HepG2 (cell line): ENCODE results near the gene USP11. TPM values are rescaled to one million over a fixed set of nuclear protein-coding genes. Genes with fewer than 3 reads are reported as not detected.
A peak's percentile ranks its signal among the peaks of the same experiment; 100 is the strongest.

ENCODE experiments used
- ATAC-seq: fragments of 200-7000 bp; cut with Tn5 transposase; 3 replicates; pipeline ENCODE4 v1.9.1; 2020; ENCODE audit warnings: mild to moderate bottlenecking, moderate library complexity
- BruUV-seq: library from RNA; stranded (reverse); fragments of 400-500 nt; replicated peaks from 2 replicates; lab custom pipeline; 2021; lab: Mats Ljungman, UMichigan
- CTCF ChIA-PET: fragments of 300-600 bp; formaldehyde crosslinking; extraction: SDS; loops from one replicate; lab custom pipeline; 2021; ENCODE audit warnings: low total read pairs, inconsistent platforms, low intra/inter-chr PET ratio; lab: Yijun Ruan, JAX
- POLR2A ChIA-PET: fragments of 350-600 bp; sonication (Branson Sonifier 250); formaldehyde crosslinking; loops from one replicate; lab custom pipeline; 2020; ENCODE audit warnings: antibody characterized with exemption, inconsistent platforms; lab: Yijun Ruan, JAX
- DNase-seq: peaks from one replicate; pipeline ENCODE4 v3.0.0-alpha.2; 2015; ENCODE audit warnings: low spot score
- FAIRE-seq: peaks from 3 replicates; lab custom pipeline; 2011; peaks lifted over from hg19 to GRCh38; lab: Jason Lieb, UNC
- H2AFZ ChIP-seq: one replicate; pipeline ENCODE4 v1.6.1; 2011; ENCODE audit warnings: low read length, inconsistent platforms
- H3K27ac ChIP-seq: fragments of 300-600 bp; 3 replicates; pipeline ENCODE4 v1.8.0; 2011; ENCODE audit warnings: mixed run types, mild to moderate bottlenecking, mixed read lengths, low read length, inconsistent platforms; ENCODE audit not compliant: insufficient read depth; ENCODE audit errors: extremely low read length
- H3K27me3 ChIP-seq, 2 experiments: fragments of 200-600 bp in 1 of 2; 2 replicates in 1 of 2; 3 replicates in 1 of 2; pipeline versions ENCODE4 v1.6.0 to v1.8.0; 2011; ENCODE audit warnings: low read length in 2 of 2, mild to moderate bottlenecking in 2 of 2, moderate library complexity in 2 of 2, inconsistent platforms in 1 of 2; ENCODE audit not compliant: insufficient read depth in 2 of 2, control insufficient read depth in 1 of 2
- H3K36me3 ChIP-seq, 2 experiments: fragments of 200-600 bp in 1 of 2; replicated peaks in 1 of 2; 2 replicates in 1 of 2; 3 replicates in 1 of 2; pipeline versions ENCODE4 v1.5.1 to v1.8.0; 2011; ENCODE audit warnings: low read length in 2 of 2, inconsistent platforms in 1 of 2; ENCODE audit not compliant: insufficient read depth in 2 of 2, control insufficient read depth in 1 of 2
- H3K4me1 ChIP-seq: 2 replicates; pipeline ENCODE4 v1.5.1; 2012; ENCODE audit warnings: low read length, inconsistent platforms; ENCODE audit not compliant: insufficient read depth
- H3K4me2 ChIP-seq: 2 replicates; pipeline ENCODE4 v1.6.0; 2011; ENCODE audit warnings: low read depth, low read length, inconsistent platforms
- H3K4me3 ChIP-seq, 3 experiments: fragments of 200-600 bp in 1 of 3; sonication (generic), shearing (Covaris generic) in 1 of 3; replicated peaks in 1 of 3; 2 replicates each; pipeline ENCODE4 v1.5.1; 2011 to 2016; ENCODE audit warnings: low read length in 3 of 3, inconsistent platforms in 2 of 3, low read depth in 2 of 3, mild to moderate bottlenecking in 2 of 3, control low read depth in 1 of 3, mixed read lengths in 1 of 3; ENCODE audit not compliant: insufficient read depth in 1 of 3
- H3K79me2 ChIP-seq: one replicate; pipeline ENCODE4 v1.6.1; 2011; ENCODE audit warnings: low read length, inconsistent platforms; ENCODE audit not compliant: insufficient read depth
- H3K9ac ChIP-seq: 2 replicates; pipeline ENCODE4 v1.6.0; 2011; ENCODE audit warnings: mild to moderate bottlenecking, low read depth, low read length, inconsistent platforms; ENCODE audit not compliant: insufficient read depth
- H3K9me3 ChIP-seq: 2 replicates; pipeline ENCODE4 v1.5.1; 2012; ENCODE audit warnings: mild to moderate bottlenecking, low read length
- H4K20me1 ChIP-seq: 2 replicates; pipeline ENCODE4 v1.6.0; 2011; ENCODE audit warnings: inconsistent platforms, mild to moderate bottlenecking, low read length, moderate library complexity; ENCODE audit not compliant: insufficient read depth
- ATF1 ChIP-seq: IDR thresholded peaks from 2 replicates; pipeline ENCODE4 v1.6.1; 2016; ENCODE audit warnings: mild to moderate bottlenecking, control low read depth
- BORCS8-MEF2B ChIP-seq: sonication (generic); formaldehyde crosslinking; IDR thresholded peaks from 2 replicates; pipeline ENCODE4 v1.8.0; 2022; ENCODE audit warnings: mild to moderate bottlenecking, missing genetic modification reagents
- DRAP1 ChIP-seq: IDR thresholded peaks from 2 replicates; pipeline ENCODE4 v1.6.1; 2016; ENCODE audit warnings: missing genetic modification reagents, missing compliant biosample characterization
- EP300 ChIP-seq, 3 experiments: sonication (generic) in 1 of 3; formaldehyde crosslinking in 1 of 3; IDR thresholded peaks; 2 replicates each; pipeline versions ENCODE4 v1.5.1 to v1.6.1; 2011 to 2020; ENCODE audit warnings: low read depth in 2 of 3, low read length in 2 of 3, borderline replicate concordance in 1 of 3, improper control_type of control experiment in 1 of 3, mild to moderate bottlenecking in 1 of 3, missing genetic modification reagents in 1 of 3, moderate library complexity in 1 of 3
- FOXC1 ChIP-seq: sonication (generic); formaldehyde crosslinking; IDR thresholded peaks from 2 replicates; pipeline ENCODE4 v1.8.0; 2022; ENCODE audit warnings: mild to moderate bottlenecking, missing genetic modification reagents, borderline replicate concordance
- HOXA5 ChIP-seq: sonication (generic); formaldehyde crosslinking; IDR thresholded peaks from 2 replicates; pipeline ENCODE4 v1.4.0; 2020; ENCODE audit warnings: missing genetic modification reagents
- KDM5A ChIP-seq: fragments of 200-600 bp; sonication (generic); IDR thresholded peaks from 2 replicates; pipeline ENCODE4 v1.7.0; 2018; ENCODE audit warnings: antibody characterized with exemption, mild to moderate bottlenecking, low read length, borderline replicate concordance
- MYC ChIP-seq: sonication (generic); formaldehyde crosslinking; IDR thresholded peaks from 2 replicates; pipeline ENCODE4 v1.9.0; 2021; ENCODE audit warnings: missing genetic modification reagents, borderline replicate concordance
- PRPF4 ChIP-seq: fragments of 200-400 bp; formaldehyde crosslinking; IDR thresholded peaks from 2 replicates; pipeline ENCODE4 v1.6.1; 2016; ENCODE audit warnings: low read length, low read depth; ENCODE audit not compliant: poor library complexity, severe bottlenecking
- REPIN1 ChIP-seq: sonication (generic); formaldehyde crosslinking; IDR thresholded peaks from 2 replicates; pipeline ENCODE4 v1.8.0; 2022; ENCODE audit warnings: missing genetic modification reagents, low read depth, mild to moderate bottlenecking, borderline replicate concordance
- RXRB ChIP-seq: IDR thresholded peaks from 2 replicates; pipeline ENCODE4 v1.6.1; 2016; ENCODE audit warnings: borderline replicate concordance, missing genetic modification reagents, missing compliant biosample characterization
- SIN3A ChIP-seq: IDR thresholded peaks from 2 replicates; pipeline ENCODE4 v1.6.1; 2011; ENCODE audit warnings: low read depth, mild to moderate bottlenecking, control low read depth, low read length, borderline replicate concordance
- SKI ChIP-seq: fragments of 450-650 bp; IDR thresholded peaks from one replicate; pipeline ENCODE4 v1.6.1; 2018; ENCODE audit warnings: mild to moderate bottlenecking; ENCODE audit not compliant: partially characterized antibody
- SMAD1 ChIP-seq: sonication (generic); formaldehyde crosslinking; IDR thresholded peaks from 2 replicates; pipeline ENCODE4 v1.4.0; 2020; ENCODE audit warnings: missing genetic modification reagents, low read depth, mild to moderate bottlenecking, borderline replicate concordance
- SNRNP70 ChIP-seq: fragments of 200-400 bp; formaldehyde crosslinking; IDR thresholded peaks from 2 replicates; pipeline ENCODE4 v1.6.1; 2017; ENCODE audit warnings: mild to moderate bottlenecking, low read depth, low read length, moderate library complexity
- TP53 ChIP-seq: sonication (generic); formaldehyde crosslinking; conservative IDR thresholded peaks from 2 replicates; pipeline ENCODE4 v1.4.0; 2020; ENCODE audit warnings: missing genetic modification reagents
- ZFP1 ChIP-seq: IDR thresholded peaks from 2 replicates; pipeline ENCODE4 v1.6.1; 2016
- ZNF225 ChIP-seq: sonication (generic); formaldehyde crosslinking; IDR thresholded peaks from 2 replicates; pipeline ENCODE4 v1.4.0; 2020; ENCODE audit warnings: mild to moderate bottlenecking, missing genetic modification reagents
- ZNF260 ChIP-seq: sonication (generic); formaldehyde crosslinking; IDR thresholded peaks from 2 replicates; pipeline ENCODE4 v1.4.0; 2020; ENCODE audit warnings: missing genetic modification reagents, low read depth, mild to moderate bottlenecking, borderline replicate concordance
- ZNF468 ChIP-seq: sonication (generic); formaldehyde crosslinking; IDR thresholded peaks from 2 replicates; pipeline ENCODE4 v1.8.0; 2022; ENCODE audit warnings: mild to moderate bottlenecking, moderate library complexity, missing genetic modification reagents
- ZSCAN31 ChIP-seq: sonication (generic); formaldehyde crosslinking; IDR thresholded peaks from 2 replicates; pipeline ENCODE4 v1.5.0; 2020; ENCODE audit warnings: low read depth, mild to moderate bottlenecking, missing genetic modification reagents
- WGBS: methylation state at CpG from one replicate; pipeline ENCODE4 v1.1.6; 2017; ENCODE audit warnings: low lambda C conversion rate; 5-methylcytosine and 5-hydroxymethylcytosine counted together
- in situ Hi-C: cut with HindIII; loops from 2 replicates; pipeline ENCODE4 v1.10.0; 2017; ENCODE audit warnings: low pct_unique_long_range_greater_than_20kb; ENCODE audit not compliant: extremely low pct_ligation_motif_present
- intact Hi-C: fragments of 100-400 bp; cut with micrococcal nuclease; formaldehyde crosslinking; loops from one replicate; pipeline ENCODE4 v1.10.0; 2022; ENCODE audit not compliant: unreplicated experiment
- polyA plus RNA-seq, 8 experiments: library from polyadenylated mRNA; depleted of rRNA in 3 of 8; stranded (reverse) in 7 of 8; unstranded in 1 of 8; fragments of >200 nt; fragmentation: Illumina TruSeq in 4 of 8; extraction: Trizol in 4 of 8; gene quantifications; 2 replicates each; pipeline versions ENCODE4 v1.2.1 to v1.2.3, GENCODE V29; 2011 to 2016; ENCODE audit warnings: low read depth in 4 of 8, missing spikeins in 1 of 8, mixed read lengths in 1 of 8; ENCODE audit not compliant: insufficient read depth in 1 of 8
- total RNA-seq, 5 experiments: library from RNA; depleted of rRNA; stranded (reverse); fragments of >200 nt; fragmentation: Illumina TruSeq; extraction: Trizol; gene quantifications; 2 replicates each; pipeline ENCODE4 v1.2.3, GENCODE V29; 2016; ENCODE audit warnings: low read depth in 1 of 5
- TF ChIP-seq, protein P1 (sequence below): sonication (generic); formaldehyde crosslinking; IDR thresholded peaks from 2 replicates; pipeline ENCODE4 v1.4.0; 2020; ENCODE audit warnings: low read depth, mild to moderate bottlenecking, missing genetic modification reagents

USP11 gene
- total and polyA plus RNA-seq, 2 of the 13 experiments (the other 11 are each of a cell fraction or from before 2014, with no cell fraction given): 23.8 to 31.7 TPM

- TF ChIP-seq KDM5A (0 out of 2 replicates have a peak, but pooled peaks have one; percentile 23), ATF1 (CRISPR knock-in tag) (peak; percentile 77), DRAP1 (CRISPR knock-in tag) (peak; percentile 54), ZNF260 (CRISPR knock-in tag) (no peak), TP53 (CRISPR knock-in tag) (no peak)
Observed at GRCh38 chrX:47233333-47234113, 714 bp downstream of the USP11 start (continued).

DNA sequence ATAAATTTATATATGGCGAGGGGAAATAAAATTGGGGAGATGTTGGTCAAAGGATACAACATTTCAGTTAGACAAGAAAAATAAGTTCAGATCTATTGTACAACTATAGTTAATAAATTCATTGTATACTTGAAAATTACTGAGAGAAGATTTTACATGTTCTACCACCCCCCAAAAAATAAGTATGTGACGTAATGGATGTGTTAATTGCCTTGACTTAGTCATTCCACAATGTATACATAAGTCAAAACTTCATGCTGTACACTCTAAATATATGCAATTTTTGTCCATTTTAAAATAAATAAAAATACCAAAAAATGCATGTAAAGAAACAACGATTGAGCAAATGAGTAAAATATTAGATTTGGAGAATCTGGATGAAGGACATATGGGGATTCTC is 1.8 kb downstream of the USP11 start:
- no peak overlapping the region for H2AFZ ChIP-seq
- intact Hi-C loops (loop anchor here (10.0 kb wide), 1 partner anchor 80 kb away; no protein-coding TSS in a partner anchor), in situ Hi-C loops (no loop called here)
- 78% methylated on average over 3 of the region's 3 CpGs for WGBS
- H3K4me3 ChIP-seq: peak overlapping the region; percentile 67 to 73 (median 69); a peak in 5 of 6 replicates
- H3K27me3 ChIP-seq: no peaks in the 10 kb centered on the region; a peak in 1 of 5 replicates
- H3K4me1 ChIP-seq: peaks cover 41% of the 10 kb centered on the region
- ChIA-PET CTCF (no interaction called here), POLR2A (interaction anchor here (0.9 kb wide), 1 partner anchor 17 kb away, joined by 4 read pairs; no protein-coding TSS in a partner anchor)
- BruUV-seq: no TSS peak
- peaks cover 29% of the 10 kb centered on the region for H3K79me2 ChIP-seq
- peaks cover 1 to 5% of the 10 kb centered on the region in 2 experiments; a peak in 3 of 5 replicates for H3K36me3 ChIP-seq
- ATAC-seq (no peak), FAIRE-seq (no peak), DNase-seq (no peak)
- peak overlapping the region; percentile 90 for H3K27ac ChIP-seq
- no peak overlapping the region; the same call in 1 of the 2 replicates for H3K9ac ChIP-seq
- H4K20me1 ChIP-seq: no peaks in the 10 kb centered on the region
- peak overlapping the region; percentile 60; the same call in 1 of the 2 replicates for H3K4me2 ChIP-seq
- no peaks in the 10 kb centered on the region for H3K9me3 ChIP-seq
- TF ChIP-seq FOXC1 (CRISPR knock-in tag): no peak
- TF ChIP-seq MYC (CRISPR knock-in tag): no peak
- no peak for TF ChIP-seq REPIN1 (CRISPR knock-in tag)
- TF ChIP-seq SIN3A: no peak
- TF ChIP-seq ZFP1 (CRISPR knock-in tag): no peak
- TF ChIP-seq SKI: no peak
- TF ChIP-seq, protein P1, sequence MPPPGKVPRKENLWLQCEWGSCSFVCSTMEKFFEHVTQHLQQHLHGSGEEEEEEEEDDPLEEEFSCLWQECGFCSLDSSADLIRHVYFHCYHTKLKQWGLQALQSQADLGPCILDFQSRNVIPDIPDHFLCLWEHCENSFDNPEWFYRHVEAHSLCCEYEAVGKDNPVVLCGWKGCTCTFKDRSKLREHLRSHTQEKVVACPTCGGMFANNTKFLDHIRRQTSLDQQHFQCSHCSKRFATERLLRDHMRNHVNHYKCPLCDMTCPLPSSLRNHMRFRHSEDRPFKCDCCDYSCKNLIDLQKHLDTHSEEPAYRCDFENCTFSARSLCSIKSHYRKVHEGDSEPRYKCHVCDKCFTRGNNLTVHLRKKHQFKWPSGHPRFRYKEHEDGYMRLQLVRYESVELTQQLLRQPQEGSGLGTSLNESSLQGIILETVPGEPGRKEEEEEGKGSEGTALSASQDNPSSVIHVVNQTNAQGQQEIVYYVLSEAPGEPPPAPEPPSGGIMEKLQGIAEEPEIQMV: no peak
- no peak for TF ChIP-seq RXRB (CRISPR knock-in tag)
- no peak for TF ChIP-seq ZSCAN31 (CRISPR knock-in tag)
- TF ChIP-seq ZNF468 (CRISPR knock-in tag): no peak
- TF ChIP-seq SNRNP70: no peak
- no peak for TF ChIP-seq SMAD1
- TF ChIP-seq EP300 (IDR thresholded peaks at IDR 0.05; ENCODE audit: low read depth in 2 of 2, low read length in 2 of 2): no peak
- no peak for TF ChIP-seq EP300 (CRISPR knock-in tag; IDR thresholded peaks at IDR 0.05; ENCODE audit: borderline replicate concordance)
- no peak for TF ChIP-seq BORCS8-MEF2B (CRISPR knock-in tag)
- TF ChIP-seq PRPF4: no peak
- no peak for TF ChIP-seq HOXA5
- TF ChIP-seq ZNF225 (CRISPR knock-in tag): no peak
